Measurements from ENCODE around the gene TCOF1. TPM values are rescaled to one million over a fixed set of nuclear protein-coding genes. Genes with fewer than 3 reads are reported as not detected.
A peak's percentile ranks its signal among the peaks of the same experiment; 100 is the strongest.

Gene TCOF1
- total RNA-seq, 1 donor from 2014 or later = 19.0 TPM

- Mint-ChIP-seq H3K27me3 (ENCODE audit: low read depth) (no peaks in the 10 kb centered on the region), H3K27ac (ENCODE audit: unreplicated experiment) (peak overlapping the region; percentile 49), H3K4me1 (ENCODE audit: low read depth) (peaks cover 13% of the 10 kb centered on the region), H3K4me3 (ENCODE audit: unreplicated experiment) (peak overlapping the region; percentile 82), H3K9me3 (ENCODE audit: low read depth) (no peaks in the 10 kb centered on the region), H3K36me3 (ENCODE audit: low read depth) (peaks cover 3% of the 10 kb centered on the region)
- TF ChIP-seq CTCF (IDR thresholded peaks at IDR 0.05) = no peak
- DNase-seq (ENCODE audit: low spot score) = peak; percentile 22
Observed at GRCh38 chr5:150356575-150357294, 762 bp upstream of the TCOF1 start.

- Mint-ChIP-seq H3K4me3 (ENCODE audit: unreplicated experiment) (peak overlapping the region; percentile 82), H3K36me3 (ENCODE audit: low read depth) (peaks cover 12% of the 10 kb centered on the region), H3K9me3 (ENCODE audit: low read depth) (no peaks in the 10 kb centered on the region), H3K27ac (ENCODE audit: unreplicated experiment) (peak overlapping the region; percentile 53), H3K27me3 (ENCODE audit: low read depth) (no peaks in the 10 kb centered on the region), H3K4me1 (ENCODE audit: low read depth) (peaks cover 13% of the 10 kb centered on the region)
- no peak for DNase-seq (ENCODE audit: low spot score)
- TF ChIP-seq CTCF (IDR thresholded peaks at IDR 0.05) = no peak
Observed at GRCh38 chr5:150358261-150359095, 981 bp downstream of the TCOF1 start.

- Mint-ChIP-seq H3K4me1 (ENCODE audit: low read depth) (peaks cover 13% of the 10 kb centered on the region), H3K27ac (ENCODE audit: unreplicated experiment) (no peak overlapping the region), H3K27me3 (ENCODE audit: low read depth) (no peaks in the 10 kb centered on the region), H3K4me3 (ENCODE audit: unreplicated experiment) (no peak overlapping the region), H3K36me3 (ENCODE audit: low read depth) (peaks cover 22% of the 10 kb centered on the region), H3K9me3 (ENCODE audit: low read depth) (no peaks in the 10 kb centered on the region)
- no peak for DNase-seq (ENCODE audit: low spot score)
- TF ChIP-seq CTCF (IDR thresholded peaks at IDR 0.05) = no peak
Observed at GRCh38 chr5:150361301-150361700, 3.8 kb downstream of the TCOF1 start.

GRCh38 chr5:150363185-150363584 is 5.7 kb downstream of the TCOF1 start:
- no peak for DNase-seq (ENCODE audit: low spot score)
- Mint-ChIP-seq H3K4me1 (ENCODE audit: low read depth) (peaks cover 7% of the 10 kb centered on the region), H3K27me3 (ENCODE audit: low read depth) (no peaks in the 10 kb centered on the region), H3K27ac (ENCODE audit: unreplicated experiment) (no peak overlapping the region), H3K36me3 (ENCODE audit: low read depth) (peaks cover 26% of the 10 kb centered on the region), H3K9me3 (ENCODE audit: low read depth) (no peaks in the 10 kb centered on the region), H3K4me3 (ENCODE audit: unreplicated experiment) (no peak overlapping the region)
- no peak for TF ChIP-seq CTCF (IDR thresholded peaks at IDR 0.05)

GRCh38 chr5:150364004-150364403 is 6.5 kb downstream of the TCOF1 start:
- no peak for TF ChIP-seq CTCF (IDR thresholded peaks at IDR 0.05)
- H3K27me3 Mint-ChIP-seq (ENCODE audit: low read depth) = no peaks in the 10 kb centered on the region
- H3K9me3 Mint-ChIP-seq (ENCODE audit: low read depth) = no peaks in the 10 kb centered on the region
- no peak for DNase-seq (ENCODE audit: low spot score)
- H3K36me3 Mint-ChIP-seq (ENCODE audit: low read depth) = peaks cover 27% of the 10 kb centered on the region
- no peak overlapping the region for H3K27ac Mint-ChIP-seq (ENCODE audit: unreplicated experiment)
- no peaks in the 10 kb centered on the region for H3K4me1 Mint-ChIP-seq (ENCODE audit: low read depth)
- no peak overlapping the region for H3K4me3 Mint-ChIP-seq (ENCODE audit: unreplicated experiment)
